Ishikawa (cell line): Measurements from ENCODE around the gene PRKACG.

Experiments
- CEBPB ChIP-seq: IDR thresholded peaks from 2 replicates; pipeline ENCODE4 v1.6.1; 2012
- CREB1 ChIP-seq: IDR thresholded peaks from 2 replicates; pipeline ENCODE4 v1.6.1; 2012; ENCODE audit warnings: low read depth
- EGR1 ChIP-seq: IDR thresholded peaks from 2 replicates; pipeline ENCODE4 v1.6.1; 2012
- EP300 ChIP-seq: IDR thresholded peaks from 2 replicates; pipeline ENCODE4 v1.6.1; 2012; ENCODE audit warnings: borderline replicate concordance
- FOXM1 ChIP-seq: IDR thresholded peaks from 2 replicates; pipeline ENCODE4 v1.6.1; 2012; ENCODE audit warnings: low read depth, borderline replicate concordance
- MAX ChIP-seq: IDR thresholded peaks from 2 replicates; pipeline ENCODE4 v1.6.1; 2012
- NFIC ChIP-seq: IDR thresholded peaks from 2 replicates; pipeline ENCODE4 v1.6.1; 2012
- RAD21 ChIP-seq: IDR thresholded peaks from 2 replicates; pipeline ENCODE4 v1.6.1; 2012; ENCODE audit warnings: low read depth
- TAF1 ChIP-seq: IDR thresholded peaks from 2 replicates; pipeline ENCODE4 v1.6.1; 2012; ENCODE audit warnings: low read depth, mild to moderate bottlenecking
- TCF12 ChIP-seq: IDR thresholded peaks from 2 replicates; pipeline ENCODE4 v1.6.1; 2012; ENCODE audit warnings: low read depth
- TEAD4 ChIP-seq: IDR thresholded peaks from 2 replicates; pipeline ENCODE4 v1.6.1; 2012
- YY1 ChIP-seq: IDR thresholded peaks from 2 replicates; pipeline ENCODE4 v1.6.1; 2012; ENCODE audit warnings: low read depth
- ZBTB7A ChIP-seq: IDR thresholded peaks from 2 replicates; pipeline ENCODE4 v1.6.1; 2012; ENCODE audit warnings: low read depth
- TF ChIP-seq, protein P1 (sequence below): IDR thresholded peaks from 2 replicates; pipeline ENCODE4 v1.6.1; 2012; ENCODE audit warnings: low read depth, mild to moderate bottlenecking
- TF ChIP-seq, protein P2 (sequence below): IDR thresholded peaks from 2 replicates; pipeline ENCODE4 v1.6.1; 2012

PRKACG gene

GRCh38 chr9:68983522-68984424 lies 30.1 kb downstream of the PRKACG start:
- TF ChIP-seq, protein P1, sequence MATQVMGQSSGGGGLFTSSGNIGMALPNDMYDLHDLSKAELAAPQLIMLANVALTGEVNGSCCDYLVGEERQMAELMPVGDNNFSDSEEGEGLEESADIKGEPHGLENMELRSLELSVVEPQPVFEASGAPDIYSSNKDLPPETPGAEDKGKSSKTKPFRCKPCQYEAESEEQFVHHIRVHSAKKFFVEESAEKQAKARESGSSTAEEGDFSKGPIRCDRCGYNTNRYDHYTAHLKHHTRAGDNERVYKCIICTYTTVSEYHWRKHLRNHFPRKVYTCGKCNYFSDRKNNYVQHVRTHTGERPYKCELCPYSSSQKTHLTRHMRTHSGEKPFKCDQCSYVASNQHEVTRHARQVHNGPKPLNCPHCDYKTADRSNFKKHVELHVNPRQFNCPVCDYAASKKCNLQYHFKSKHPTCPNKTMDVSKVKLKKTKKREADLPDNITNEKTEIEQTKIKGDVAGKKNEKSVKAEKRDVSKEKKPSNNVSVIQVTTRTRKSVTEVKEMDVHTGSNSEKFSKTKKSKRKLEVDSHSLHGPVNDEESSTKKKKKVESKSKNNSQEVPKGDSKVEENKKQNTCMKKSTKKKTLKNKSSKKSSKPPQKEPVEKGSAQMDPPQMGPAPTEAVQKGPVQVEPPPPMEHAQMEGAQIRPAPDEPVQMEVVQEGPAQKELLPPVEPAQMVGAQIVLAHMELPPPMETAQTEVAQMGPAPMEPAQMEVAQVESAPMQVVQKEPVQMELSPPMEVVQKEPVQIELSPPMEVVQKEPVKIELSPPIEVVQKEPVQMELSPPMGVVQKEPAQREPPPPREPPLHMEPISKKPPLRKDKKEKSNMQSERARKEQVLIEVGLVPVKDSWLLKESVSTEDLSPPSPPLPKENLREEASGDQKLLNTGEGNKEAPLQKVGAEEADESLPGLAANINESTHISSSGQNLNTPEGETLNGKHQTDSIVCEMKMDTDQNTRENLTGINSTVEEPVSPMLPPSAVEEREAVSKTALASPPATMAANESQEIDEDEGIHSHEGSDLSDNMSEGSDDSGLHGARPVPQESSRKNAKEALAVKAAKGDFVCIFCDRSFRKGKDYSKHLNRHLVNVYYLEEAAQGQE = no peak
- TF ChIP-seq TAF1 (no peak), EP300 (no peak)

GRCh38 chr9:68983008-68983411 lies 30.9 kb downstream of the PRKACG start:
- TF ChIP-seq TEAD4 (no peak), RAD21 (no peak), FOXM1 (no peak), TCF12 (no peak), EP300 (no peak), MAX (no peak), CEBPB (no peak), NFIC (no peak), CREB1 (no peak), TAF1 (no peak), YY1 (no peak), ZBTB7A (no peak), EGR1 (no peak)
- TF ChIP-seq, protein P2, sequence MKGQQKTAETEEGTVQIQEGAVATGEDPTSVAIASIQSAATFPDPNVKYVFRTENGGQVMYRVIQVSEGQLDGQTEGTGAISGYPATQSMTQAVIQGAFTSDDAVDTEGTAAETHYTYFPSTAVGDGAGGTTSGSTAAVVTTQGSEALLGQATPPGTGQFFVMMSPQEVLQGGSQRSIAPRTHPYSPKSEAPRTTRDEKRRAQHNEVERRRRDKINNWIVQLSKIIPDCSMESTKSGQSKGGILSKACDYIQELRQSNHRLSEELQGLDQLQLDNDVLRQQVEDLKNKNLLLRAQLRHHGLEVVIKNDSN = no peak
- TF ChIP-seq, protein P1 = no peak

- TF ChIP-seq TAF1 (no peak), NFIC (no peak), YY1 (no peak), MAX (no peak), FOXM1 (no peak), CREB1 (no peak), CEBPB (no peak)
- TF ChIP-seq, protein P1 = no peak
Observed at GRCh38 chr9:68981789-68982188, 32.1 kb downstream of the PRKACG start.

GRCh38 chr9:68980341-68980914 lies 33.5 kb downstream of the PRKACG start:
- TF ChIP-seq TEAD4 = no peak
- no peak for TF ChIP-seq YY1
- no peak for TF ChIP-seq EGR1
- TF ChIP-seq ZBTB7A = no peak
- TF ChIP-seq, protein P1 = no peak
- no peak for TF ChIP-seq TAF1
- no peak for TF ChIP-seq RAD21
- TF ChIP-seq FOXM1 = no peak
- TF ChIP-seq EP300 = no peak
- TF ChIP-seq, protein P2 = no peak
- no peak for TF ChIP-seq TCF12
- TF ChIP-seq CREB1 = no peak
- TF ChIP-seq MAX = no peak
- no peak for TF ChIP-seq NFIC
- no peak for TF ChIP-seq CEBPB
